ENCODE data around the gene ZNF532.

GRCh38 chr18:59033359-59033758, 168.7 kb downstream of the ZNF532 start:
- TF ChIP-seq MYC (IDR thresholded peaks at IDR 0.05; ENCODE audit: low read depth, low read length) (no peak), CTCF (IDR thresholded peaks at IDR 0.05; ENCODE audit: extremely low read depth in 1 of 2, insufficient read depth in 1 of 2, low read depth in 1 of 2, low read length in 2 of 2) (no peak), POLR2AphosphoS5 (IDR thresholded peaks at IDR 0.05; ENCODE audit: insufficient read depth, low read depth, low read length) (no peak), POLR2A (IDR thresholded peaks at IDR 0.05; ENCODE audit: low read depth, low read length) (no peak), EZH2 (IDR thresholded peaks at IDR 0.05; ENCODE audit: borderline replicate concordance, low read depth, low read length, severe bottlenecking) (no peak)
